T-helper 2 cell (primary cell): Measurements from ENCODE around the gene CCDC85A.

Experiments
- DNase-seq, 5 experiments: peaks; one replicate each; pipeline versions ENCODE4 v3.0.0 to v3.0.0-alpha.2; 2012 to 2022

Gene CCDC85A

GRCh38 chr2:56244506-56244905, 60.7 kb downstream of the CCDC85A start:
- no peak for DNase-seq

GRCh38 chr2:56244911-56245530, 61.2 kb downstream of the CCDC85A start:
- DNase-seq = no peak

GRCh38 chr2:56248965-56249742, 65.4 kb downstream of the CCDC85A start:
- DNase-seq = no peak

- DNase-seq = no peak
Measured at GRCh38 chr2:56250153-56250729, 66.5 kb downstream of the CCDC85A start.

GRCh38 chr2:56260415-56260814, 76.6 kb downstream of the CCDC85A start:
- no peak for DNase-seq

GRCh38 chr2:56262241-56262640, 78.5 kb downstream of the CCDC85A start:
- DNase-seq = no peak

- no peak for DNase-seq
Measured at GRCh38 chr2:56263876-56264275, 80.1 kb downstream of the CCDC85A start.

GRCh38 chr2:56266761-56267414, 83.1 kb downstream of the CCDC85A start:
- no peak for DNase-seq

- no peak for DNase-seq
Measured at GRCh38 chr2:56267415-56267788, 83.6 kb downstream of the CCDC85A start.

GRCh38 chr2:56268856-56269255, 85.1 kb downstream of the CCDC85A start:
- no peak for DNase-seq

- DNase-seq = no peak
Measured at GRCh38 chr2:56271275-56271674, 87.5 kb downstream of the CCDC85A start.

- no peak for DNase-seq
Measured at GRCh38 chr2:56285224-56285623, 101.4 kb downstream of the CCDC85A start.

- no peak for DNase-seq
Measured at GRCh38 chr2:56286936-56287335, 103.1 kb downstream of the CCDC85A start.

- DNase-seq = no peak
Measured at GRCh38 chr2:56287508-56287907, 103.7 kb downstream of the CCDC85A start.

- DNase-seq = no peak
Measured at GRCh38 chr2:56287974-56288373, 104.2 kb downstream of the CCDC85A start.

GRCh38 chr2:56288838-56289580, 105.2 kb downstream of the CCDC85A start:
- DNase-seq = no peak

- DNase-seq = no peak
Measured at GRCh38 chr2:56291711-56292110, 107.9 kb downstream of the CCDC85A start.

GRCh38 chr2:56292951-56293350, 109.2 kb downstream of the CCDC85A start:
- no peak for DNase-seq

GRCh38 chr2:56295666-56296065, 111.9 kb downstream of the CCDC85A start:
- DNase-seq = no peak

GRCh38 chr2:56297671-56298070, 113.9 kb downstream of the CCDC85A start:
- no peak for DNase-seq

- no peak for DNase-seq
Measured at GRCh38 chr2:56299171-56299691, 115.4 kb downstream of the CCDC85A start.

GRCh38 chr2:56309626-56310170, 125.9 kb downstream of the CCDC85A start:
- DNase-seq = no peak
